ENCODE results near the gene MED25.

The MED25 gene

GRCh38 chr19:49791776-49792445 is 26.2 kb upstream of the MED25 start:
- TF ChIP-seq SIN3A (IDR thresholded peaks at IDR 0.05; ENCODE audit: borderline replicate concordance, insufficient read depth, low read length) (no peak), POLR2AphosphoS5 (IDR thresholded peaks at IDR 0.05; ENCODE audit: low read depth, low read length) (no peak), TAF1 (IDR thresholded peaks at IDR 0.05; ENCODE audit: borderline replicate concordance, insufficient read depth, low read length) (no peak), FOXP2 (optimal IDR thresholded peaks at IDR 0.05; ENCODE audit: borderline replicate concordance, extremely low read depth, extremely low read length, insufficient read depth) (no peak), REST (IDR thresholded peaks at IDR 0.05; ENCODE audit: insufficient read depth in 1 of 2, low read depth in 2 of 2, low read length in 2 of 2) (no peak)

GRCh38 chr19:49792829-49793560 is 25.1 kb upstream of the MED25 start:
- TF ChIP-seq FOXP2 (optimal IDR thresholded peaks at IDR 0.05; ENCODE audit: borderline replicate concordance, extremely low read depth, extremely low read length, insufficient read depth) (no peak), SIN3A (IDR thresholded peaks at IDR 0.05; ENCODE audit: borderline replicate concordance, insufficient read depth, low read length) (no peak), TAF1 (IDR thresholded peaks at IDR 0.05; ENCODE audit: borderline replicate concordance, insufficient read depth, low read length) (no peak), REST (IDR thresholded peaks at IDR 0.05; ENCODE audit: insufficient read depth in 1 of 2, low read depth in 2 of 2, low read length in 2 of 2) (no peak), POLR2AphosphoS5 (IDR thresholded peaks at IDR 0.05; ENCODE audit: low read depth, low read length) (no peak)

- TF ChIP-seq TAF1 (IDR thresholded peaks at IDR 0.05; ENCODE audit: borderline replicate concordance, insufficient read depth, low read length) = no peak
- no peak for TF ChIP-seq REST (IDR thresholded peaks at IDR 0.05; ENCODE audit: insufficient read depth in 1 of 2, low read depth in 2 of 2, low read length in 2 of 2)
- no peak for TF ChIP-seq SIN3A (IDR thresholded peaks at IDR 0.05; ENCODE audit: borderline replicate concordance, insufficient read depth, low read length)
These were observed 24.6 kb upstream of the MED25 start for GRCh38 chr19:49793561-49793840.

GRCh38 chr19:49795615-49796014 is 22.5 kb upstream of the MED25 start:
- TF ChIP-seq REST (IDR thresholded peaks at IDR 0.05; ENCODE audit: insufficient read depth in 1 of 2, low read depth in 2 of 2, low read length in 2 of 2) (no peak), TAF1 (IDR thresholded peaks at IDR 0.05; ENCODE audit: borderline replicate concordance, insufficient read depth, low read length) (no peak), FOXP2 (optimal IDR thresholded peaks at IDR 0.05; ENCODE audit: borderline replicate concordance, extremely low read depth, extremely low read length, insufficient read depth) (no peak), SIN3A (IDR thresholded peaks at IDR 0.05; ENCODE audit: borderline replicate concordance, insufficient read depth, low read length) (no peak), POLR2AphosphoS5 (IDR thresholded peaks at IDR 0.05; ENCODE audit: low read depth, low read length) (no peak)

Data from PFSK-1 (cell line).